HuH-7.5 (cell line): ENCODE results near the gene TOMM6.

Source experiments
- DNase-seq: peaks from one replicate; pipeline ENCODE4 v3.0.0; 2011; ENCODE audit warnings: low spot score

TOMM6 gene

GRCh38 chr6:41787219-41787917 is at the start of gene TOMM6:
TSS of gene TOMM6 (plus strand) at chr6:41787694. CDS start at chr6:41787698, 4 bp downstream.
- peak; percentile 70 for DNase-seq

DNA sequence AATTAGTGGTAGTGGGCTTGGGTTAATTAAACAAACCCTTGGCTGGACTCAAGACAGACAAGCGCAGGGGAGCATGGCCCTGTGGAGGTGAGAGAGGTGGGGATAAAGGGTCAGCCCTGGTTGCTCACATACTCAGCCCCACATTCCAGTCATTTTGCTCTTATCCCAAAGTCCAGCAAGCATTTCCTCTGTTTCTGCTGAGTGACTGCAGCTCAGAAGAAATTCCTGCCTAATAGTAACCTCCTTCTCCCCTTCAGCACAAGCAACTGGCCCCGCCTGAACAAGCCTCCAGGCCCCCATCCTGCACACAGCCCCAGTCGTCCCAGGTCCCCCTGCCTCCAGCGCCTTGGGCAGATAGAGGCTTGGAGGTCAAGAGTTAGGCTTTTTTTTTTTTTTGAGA is 48.5 kb upstream of the TOMM6 start:
- no peak for DNase-seq

DNA sequence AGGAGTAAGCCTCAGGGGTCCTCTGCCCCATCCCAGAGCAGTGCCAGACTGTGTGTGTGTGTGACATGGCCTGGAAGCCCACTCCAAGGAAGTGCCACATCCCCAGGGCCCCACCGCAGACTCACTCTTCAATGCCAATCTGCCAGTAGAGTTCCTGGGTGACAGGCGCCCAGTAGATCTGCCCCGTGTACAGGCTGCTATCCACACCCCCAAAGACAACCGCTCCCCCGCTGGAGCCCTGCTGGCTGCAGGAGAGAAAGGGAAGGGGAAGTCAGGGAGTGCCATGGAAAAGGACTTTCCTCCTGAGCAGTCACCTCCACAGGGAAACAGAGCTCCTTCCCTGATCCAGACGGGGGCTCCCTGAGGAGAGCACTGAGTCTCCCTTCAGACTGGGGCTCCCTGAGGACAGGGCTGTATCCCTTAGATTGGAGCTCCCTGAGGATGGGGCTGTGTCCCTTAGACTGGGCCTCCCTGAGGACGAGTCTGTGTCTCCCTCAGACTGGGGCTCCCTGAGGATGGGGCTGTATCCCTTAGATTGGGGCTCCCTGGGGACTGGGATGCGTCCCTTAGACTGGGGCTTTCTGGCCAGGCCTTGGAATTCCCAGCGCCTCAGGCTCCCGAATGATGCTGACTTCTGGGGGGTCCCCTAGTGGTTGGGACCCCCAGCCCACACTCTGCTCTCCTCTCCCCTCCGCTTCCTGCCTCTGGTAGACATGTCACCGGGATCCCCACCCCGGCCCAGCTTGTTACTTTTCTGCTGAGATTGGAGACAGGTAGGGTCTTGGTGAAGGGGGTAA is 46.9 kb upstream of the TOMM6 start:
- no peak for DNase-seq

DNA sequence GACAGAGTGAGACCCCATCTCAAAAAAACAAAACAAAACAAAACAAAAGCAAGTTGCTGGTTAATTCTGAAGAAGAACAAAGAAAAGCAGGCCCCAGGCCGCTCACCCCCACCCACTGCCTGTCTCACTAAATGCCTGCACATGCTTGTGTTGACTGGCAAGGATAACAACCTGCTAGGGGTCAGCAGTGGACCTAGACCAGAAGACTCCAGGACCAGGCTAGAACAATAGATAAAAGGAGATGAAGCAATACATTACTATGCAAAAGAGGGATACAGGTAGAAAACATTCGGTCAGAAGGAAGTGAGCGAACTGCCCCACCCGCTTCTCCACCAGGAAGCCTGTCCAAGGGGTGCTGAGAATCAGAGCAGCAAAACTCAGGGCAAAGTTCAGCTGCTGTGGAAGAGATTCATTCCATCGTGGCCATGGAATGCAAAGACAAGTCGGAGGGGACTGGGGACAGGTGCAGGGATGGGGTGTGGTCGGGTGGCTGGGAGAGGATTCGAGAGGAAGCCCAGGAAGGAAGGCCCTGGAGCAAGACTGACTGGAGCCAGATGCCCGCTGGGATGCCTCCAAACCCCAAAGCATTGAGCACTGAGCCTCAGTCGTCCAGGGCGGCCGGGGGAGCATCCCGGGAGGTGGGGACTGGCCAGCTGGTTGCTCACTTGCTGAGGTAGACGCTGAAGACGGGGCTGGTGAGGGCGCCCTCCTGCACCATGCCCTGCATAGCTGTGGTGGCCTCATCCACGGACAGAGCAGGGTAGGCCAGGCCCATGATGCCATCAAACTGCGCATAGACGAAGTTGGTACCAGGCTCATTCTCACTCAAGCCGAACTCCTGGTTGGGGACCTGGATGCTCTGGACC is 45.6 kb upstream of the TOMM6 start:
- DNase-seq = no peak

DNA sequence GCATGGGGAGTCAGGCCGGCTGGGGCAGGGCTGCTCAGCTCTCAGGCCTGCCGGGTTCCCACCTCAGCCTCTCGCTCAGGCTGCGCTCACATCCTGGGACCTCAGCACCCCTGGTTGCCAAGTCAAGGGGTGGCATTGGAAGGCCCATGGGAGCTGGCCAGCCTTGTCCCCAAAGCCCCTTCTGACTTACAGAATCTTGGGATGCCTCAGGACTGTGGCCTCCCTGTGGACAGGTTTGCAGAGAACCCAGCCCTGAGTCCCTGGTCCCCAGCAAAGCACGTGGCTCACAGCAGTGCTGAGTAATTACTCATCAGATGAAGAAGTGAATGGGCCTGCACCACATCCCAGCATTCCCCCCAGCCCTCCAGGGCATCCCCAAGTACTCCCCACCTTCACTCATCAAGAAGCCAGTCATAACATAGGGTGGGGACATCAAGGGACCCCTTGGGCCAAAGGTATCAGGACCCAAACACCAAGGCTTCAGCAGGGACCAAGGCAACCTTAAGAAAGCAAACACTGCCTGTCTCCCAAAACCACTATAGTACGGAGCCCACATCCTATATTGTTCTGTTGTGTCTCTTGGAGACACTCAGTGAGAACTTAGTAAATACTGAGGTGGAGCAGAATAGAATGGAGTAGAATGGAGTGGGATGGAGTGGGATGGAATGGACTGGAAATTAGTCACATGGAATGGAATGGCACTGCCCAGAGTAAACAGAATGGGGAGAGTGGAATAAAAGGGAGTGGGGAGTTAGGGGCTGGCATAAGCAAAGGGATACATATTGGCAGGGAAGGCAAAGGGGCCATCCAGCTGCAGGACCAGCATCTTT is 43.9 kb upstream of the TOMM6 start:
- no peak for DNase-seq

DNA sequence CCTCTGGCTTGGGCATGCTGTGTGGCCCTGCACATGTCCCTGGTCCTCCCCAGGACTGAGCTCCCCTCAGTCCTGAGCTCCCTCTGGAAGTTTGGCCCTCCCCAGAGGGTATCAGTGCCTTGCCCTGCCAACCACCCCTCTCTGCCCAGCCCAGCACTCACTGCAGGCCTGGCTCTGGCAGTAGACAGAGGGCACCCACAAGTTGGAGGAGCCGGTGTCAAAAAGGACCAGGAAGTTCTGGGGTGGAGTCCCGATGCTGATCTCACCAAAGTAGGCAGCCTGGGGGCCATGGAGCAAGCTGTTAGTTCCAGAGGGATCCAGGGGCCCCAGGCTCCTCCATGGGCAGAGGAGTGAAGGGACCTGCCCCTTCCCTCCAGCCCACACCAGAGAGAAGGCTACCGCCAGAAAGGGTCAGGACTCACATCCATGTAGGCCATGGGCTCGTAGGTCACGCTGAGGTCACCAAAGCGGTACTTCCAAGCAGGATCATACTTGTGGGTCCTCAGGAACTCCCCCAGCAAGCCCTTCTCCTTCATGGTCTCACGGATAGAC is 43.2 kb upstream of the TOMM6 start:
- no peak for DNase-seq

- no peak for DNase-seq
Observed at GRCh38 chr6:41746107-41746506, 41.4 kb upstream of the TOMM6 start.

- no peak for DNase-seq
Observed at GRCh38 chr6:41747256-41748101, 40.0 kb upstream of the TOMM6 start, which contains the start of gene PGC. TSS of gene PGC (minus strand) at chr6:41747397. CDS start at chr6:41747334, 63 bp downstream.

GRCh38 chr6:41748102-41748477 is 39.4 kb upstream of the TOMM6 start:
- no peak for DNase-seq

DNA sequence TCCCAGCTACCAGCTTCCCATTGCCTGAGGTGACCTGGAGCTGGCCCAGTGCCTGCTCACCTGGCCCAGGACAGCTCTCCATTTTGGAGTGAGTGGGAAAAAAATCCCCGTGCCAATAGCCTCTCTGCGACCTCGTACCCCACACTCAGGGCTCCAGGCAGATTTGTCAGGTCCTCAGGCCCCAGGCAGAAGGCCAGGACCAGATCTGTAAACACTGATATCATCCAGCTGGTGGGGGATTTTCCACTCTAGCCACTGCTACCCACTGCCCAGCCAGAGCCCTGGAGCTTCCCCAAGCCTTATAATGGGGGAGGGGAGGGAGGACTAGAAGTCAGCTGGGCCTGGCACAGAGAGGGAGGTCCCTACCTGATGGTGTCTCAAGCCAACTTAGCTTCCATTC is 39.0 kb upstream of the TOMM6 start:
- no peak for DNase-seq

GRCh38 chr6:41750374-41750773 is 37.1 kb upstream of the TOMM6 start:
- DNase-seq = no peak

DNA sequence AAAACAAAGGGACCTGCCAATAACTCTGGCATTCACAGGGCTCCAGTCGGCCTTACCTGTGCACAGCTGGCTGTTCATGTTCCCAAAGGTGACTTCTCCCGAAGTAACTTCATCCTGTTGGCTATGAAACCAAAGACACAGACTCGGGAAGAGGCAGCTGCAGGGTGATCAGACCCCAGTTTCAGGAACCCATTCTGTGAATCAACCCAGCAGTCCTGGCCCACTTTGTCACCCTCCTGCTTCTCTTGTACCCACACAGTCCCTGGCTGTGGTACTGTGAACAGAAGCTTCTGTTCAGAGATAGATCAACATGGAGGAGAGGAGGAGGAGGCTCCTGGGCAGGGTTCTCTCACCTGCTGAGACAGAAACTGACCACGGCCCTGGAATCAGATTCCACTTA is 31.6 kb upstream of the TOMM6 start:
- DNase-seq = no peak

GRCh38 chr6:41756354-41756753 is 31.1 kb upstream of the TOMM6 start:
- DNase-seq = no peak

- no peak for DNase-seq
Observed at GRCh38 chr6:41757271-41757670, 30.2 kb upstream of the TOMM6 start.

- no peak for DNase-seq
Observed at GRCh38 chr6:41757931-41758640, 29.4 kb upstream of the TOMM6 start.

- no peak for DNase-seq
Observed at GRCh38 chr6:41758641-41759035, 28.9 kb upstream of the TOMM6 start.

- DNase-seq = no peak
Observed at GRCh38 chr6:41759106-41759904, 28.2 kb upstream of the TOMM6 start.

- no peak for DNase-seq
Observed at GRCh38 chr6:41759905-41760579, 27.5 kb upstream of the TOMM6 start.
